ENCODE data around the gene FBXW11. TPM values are rescaled to one million over a fixed set of nuclear protein-coding genes. Genes with fewer than 3 reads are reported as not detected.

The FBXW11 gene
- total RNA-seq, 1 experiment from 2014 or later: 52.0 TPM

DNA sequence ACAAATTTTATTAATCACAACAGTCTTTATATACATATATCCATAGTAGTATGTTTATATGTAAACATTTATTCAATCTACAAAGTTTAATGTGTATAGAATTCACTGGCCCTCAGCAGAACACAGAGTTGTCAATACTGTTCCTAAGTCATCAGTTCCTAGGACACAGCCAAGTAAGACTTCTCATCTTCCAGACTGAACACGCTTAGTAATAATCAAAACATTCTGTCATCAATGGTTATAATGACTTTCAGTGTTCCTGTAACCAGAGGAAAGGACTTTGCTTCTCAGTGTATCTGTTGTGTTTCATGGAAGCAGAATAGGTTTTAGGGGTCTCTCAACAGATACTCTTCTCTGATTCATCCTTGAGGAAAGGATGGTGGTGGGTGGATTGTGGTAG, 138.7 kb downstream of the FBXW11 start:
- Histone ChIP-seq H3K4me1 (ENCODE audit: control insufficient read depth in 1 of 2, insufficient read depth in 2 of 2, low read length in 2 of 2) (no peaks in the 10 kb centered on the region), H4K20me1 (ENCODE audit: insufficient read depth) (no peaks in the 10 kb centered on the region), H3K79me2 (ENCODE audit: insufficient read depth, low read length) (no peaks in the 10 kb centered on the region), H3K4me3 (replicated peaks in 1 of 2; ENCODE audit: low read depth in 1 of 2, low read length in 2 of 2) (no peak overlapping the region), H2AFZ (ENCODE audit: low read depth, low read length, poor library complexity, severe bottlenecking) (no peak overlapping the region), H3K27ac (ENCODE audit: low read depth, low read length) (no peak overlapping the region), H3K4me2 (ENCODE audit: low read length) (no peak overlapping the region), H3K36me3 (ENCODE audit: control insufficient read depth in 1 of 2, insufficient read depth in 2 of 2, low read length in 2 of 2) (peaks cover 14 to 22% of the 10 kb centered on the region in 2 experiments; a peak in 3 of 4 replicates), H3K27me3 (ENCODE audit: insufficient read depth, low read length) (no peaks in the 10 kb centered on the region), H3K9me3 (ENCODE audit: control insufficient read depth in 1 of 2, insufficient read depth in 1 of 2, low read depth in 1 of 2, low read length in 2 of 2) (no peaks in the 10 kb centered on the region), H3K9ac (ENCODE audit: low read length) (no peak overlapping the region), H3K9me2 (ENCODE audit: insufficient read depth) (no peaks in the 10 kb centered on the region)
- no peak for DNase-seq (ENCODE audit: low read depth, low spot score)
- POLR2A ChIA-PET: no interaction called here
- CTCF ChIA-PET: no interaction called here
- no peak for TF ChIP-seq CEBPB (IDR thresholded peaks at IDR 0.05; ENCODE audit: low read depth)
- TF ChIP-seq POLR2A (IDR thresholded peaks at IDR 0.05; ENCODE audit: borderline replicate concordance, extremely low read depth, insufficient read depth, insufficient read length): no peak
- TF ChIP-seq CBX3 (IDR thresholded peaks at IDR 0.05; ENCODE audit: low read depth): no peak
- no peak for TF ChIP-seq ZFX (IDR thresholded peaks at IDR 0.05)
- no peak for TF ChIP-seq EZH2phosphoT487 (IDR thresholded peaks at IDR 0.05; ENCODE audit: borderline replicate concordance)
- TF ChIP-seq SRF (IDR thresholded peaks at IDR 0.05; ENCODE audit: low read depth): no peak
- TF ChIP-seq FOSL1 (IDR thresholded peaks at IDR 0.05; ENCODE audit: low read depth): no peak
- no peak for TF ChIP-seq CTCF (IDR thresholded peaks at IDR 0.05 in 2 of 3, conservative IDR thresholded peaks at IDR 0.05 in 1 of 3; ENCODE audit: borderline replicate concordance in 1 of 3, insufficient read depth in 1 of 3, low read depth in 2 of 3, low read length in 2 of 3)
- TF ChIP-seq EGR1 (IDR thresholded peaks at IDR 0.05; ENCODE audit: low read depth): no peak
- no peak for TF ChIP-seq SP1 (IDR thresholded peaks at IDR 0.05; ENCODE audit: low read depth)
- ATAC-seq: no peak
- RAD21 ChIA-PET (ENCODE audit: low non-redundant PET in 1 of 2, low total read pairs in 2 of 2, uncharacterized antibody in 2 of 2, unreplicated experiment in 2 of 2): no interaction called here
- intact Hi-C loops (cut with micrococcal nuclease): no loop called here
- BruUV-seq (replicated peaks): no TSS peak

DNA sequence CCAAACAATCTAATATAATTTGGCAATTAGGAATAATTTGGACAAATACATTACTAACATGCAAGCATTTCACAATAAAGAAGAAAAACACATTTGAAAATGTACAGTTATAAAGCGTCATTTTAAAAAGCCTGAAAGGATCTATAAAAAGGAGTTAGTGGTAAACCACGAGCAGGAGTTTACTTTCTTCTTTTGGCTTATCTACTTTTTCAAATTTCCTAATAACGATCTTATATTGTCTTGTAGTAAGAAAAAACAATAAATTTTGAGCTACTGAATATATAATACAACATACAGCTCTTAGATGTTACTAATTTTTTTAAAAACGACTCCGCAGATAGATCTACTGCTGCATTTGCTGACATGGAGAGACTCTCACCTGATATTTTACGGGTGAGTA, 141.0 kb downstream of the FBXW11 start:
- no peaks in the 10 kb centered on the region for H3K9me2 ChIP-seq (ENCODE audit: insufficient read depth)
- no peaks in the 10 kb centered on the region for H3K4me1 ChIP-seq (ENCODE audit: control insufficient read depth in 1 of 2, insufficient read depth in 2 of 2, low read length in 2 of 2)
- no peaks in the 10 kb centered on the region for H3K79me2 ChIP-seq (ENCODE audit: insufficient read depth, low read length)
- no peaks in the 10 kb centered on the region for H4K20me1 ChIP-seq (ENCODE audit: insufficient read depth)
- no peak overlapping the region for H2AFZ ChIP-seq (ENCODE audit: low read depth, low read length, poor library complexity, severe bottlenecking)
- no TSS peak for BruUV-seq (replicated peaks)
- H3K9ac ChIP-seq (ENCODE audit: low read length): no peak overlapping the region
- peaks cover 14 to 17% of the 10 kb centered on the region in 2 experiments; a peak in 2 of 4 replicates for H3K36me3 ChIP-seq (ENCODE audit: control insufficient read depth in 1 of 2, insufficient read depth in 2 of 2, low read length in 2 of 2)
- DNase-seq (ENCODE audit: low read depth, low spot score) (no peak), ATAC-seq (no peak)
- no peaks in the 10 kb centered on the region for H3K27me3 ChIP-seq (ENCODE audit: insufficient read depth, low read length)
- no peak overlapping the region for H3K27ac ChIP-seq (ENCODE audit: low read depth, low read length)
- ChIA-PET RAD21 (ENCODE audit: low non-redundant PET in 1 of 2, low total read pairs in 2 of 2, uncharacterized antibody in 2 of 2, unreplicated experiment in 2 of 2) (interaction anchor here in 1 of 2 experiments (0.7 kb wide), 1 partner anchor 235 kb away, joined by 3 read pairs; no protein-coding TSS in a partner anchor), POLR2A (no interaction called here), CTCF (no interaction called here)
- no peaks in the 10 kb centered on the region for H3K9me3 ChIP-seq (ENCODE audit: control insufficient read depth in 1 of 2, insufficient read depth in 1 of 2, low read depth in 1 of 2, low read length in 2 of 2)
- no peak overlapping the region for H3K4me2 ChIP-seq (ENCODE audit: low read length)
- intact Hi-C loops (cut with micrococcal nuclease): no loop called here
- no peak overlapping the region for H3K4me3 ChIP-seq (replicated peaks in 1 of 2; ENCODE audit: low read depth in 1 of 2, low read length in 2 of 2)
- TF ChIP-seq YY1 (IDR thresholded peaks at IDR 0.05; ENCODE audit: extremely low read depth, insufficient replicate concordance, low read depth, low read length) (no peak), ELF1 (IDR thresholded peaks at IDR 0.05; ENCODE audit: borderline replicate concordance, low read depth) (no peak), CEBPB (IDR thresholded peaks at IDR 0.05; ENCODE audit: low read depth) (no peak), ZFX (IDR thresholded peaks at IDR 0.05) (no peak), ZNF274 (IDR thresholded peaks at IDR 0.05; ENCODE audit: low read depth, low read length) (no peak), POLR2AphosphoS5 (IDR thresholded peaks at IDR 0.05; ENCODE audit: low read depth, low read length) (no peak), EZH2 (IDR thresholded peaks at IDR 0.05) (no peak), JUND (IDR thresholded peaks at IDR 0.05) (no peak), POLR2A (IDR thresholded peaks at IDR 0.05; ENCODE audit: borderline replicate concordance, extremely low read depth, insufficient read depth, insufficient read length) (no peak), TCF7L2 (IDR thresholded peaks at IDR 0.05; ENCODE audit: borderline replicate concordance, extremely low read depth, insufficient read depth, insufficient read length) (no peak), CTCF (IDR thresholded peaks at IDR 0.05 in 2 of 3, conservative IDR thresholded peaks at IDR 0.05 in 1 of 3; ENCODE audit: borderline replicate concordance in 1 of 3, insufficient read depth in 1 of 3, low read depth in 2 of 3, low read length in 2 of 3) (no peak)
- TF ChIP-seq, protein P1, sequence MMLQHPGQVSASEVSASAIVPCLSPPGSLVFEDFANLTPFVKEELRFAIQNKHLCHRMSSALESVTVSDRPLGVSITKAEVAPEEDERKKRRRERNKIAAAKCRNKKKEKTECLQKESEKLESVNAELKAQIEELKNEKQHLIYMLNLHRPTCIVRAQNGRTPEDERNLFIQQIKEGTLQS (IDR thresholded peaks at IDR 0.05): no peak
